Smooth muscle cell (in vitro differentiated cells): ENCODE results near the gene PHACTR1. TPM values are rescaled to one million over a fixed set of nuclear protein-coding genes. Genes with fewer than 3 reads are reported as not detected.

ENCODE experiments used
- DNase-seq: peaks from one replicate; lab custom pipeline; 2025; ENCODE audit not compliant: unreplicated experiment; lab: John Stamatoyannopoulos, UW
- H2AFZ ChIP-seq: fragments of 200-600 bp; sonication (generic); 2 replicates; pipeline ENCODE4 v1.6.0; 2016; ENCODE audit warnings: antibody characterized with exemption, low read depth, mild to moderate bottlenecking
- H3F3A ChIP-seq: fragments of 200-600 bp; sonication (generic); 2 replicates; pipeline ENCODE4 v1.6.0; 2017; ENCODE audit warnings: antibody characterized with exemption, low read depth
- H3K27ac ChIP-seq: fragments of 200-600 bp; sonication (generic); 2 replicates; pipeline ENCODE4 v1.5.1; 2016; ENCODE audit warnings: low read depth, mild to moderate bottlenecking
- H3K27me3 ChIP-seq: fragments of 200-600 bp; sonication (generic); 2 replicates; pipeline ENCODE4 v1.6.1; 2016; ENCODE audit warnings: low read depth, mild to moderate bottlenecking
- H3K36me3 ChIP-seq: fragments of 200-600 bp; sonication (generic); 2 replicates; pipeline ENCODE4 v1.5.1; 2016; ENCODE audit warnings: low read depth
- H3K4me1 ChIP-seq: fragments of 200-600 bp; sonication (generic); 2 replicates; pipeline ENCODE4 v1.5.1; 2016; ENCODE audit warnings: low read depth
- H3K4me2 ChIP-seq: fragments of 200-600 bp; sonication (generic); 2 replicates; pipeline ENCODE4 v1.6.0; 2016; ENCODE audit warnings: mild to moderate bottlenecking
- H3K4me3 ChIP-seq: fragments of 200-600 bp; sonication (generic); 2 replicates; pipeline ENCODE4 v1.5.1; 2016; ENCODE audit warnings: mild to moderate bottlenecking
- H3K79me2 ChIP-seq: fragments of 200-600 bp; sonication (generic); 2 replicates; pipeline ENCODE4 v1.6.0; 2016; ENCODE audit warnings: low read depth, mild to moderate bottlenecking
- H3K9ac ChIP-seq: fragments of 200-600 bp; sonication (generic); 2 replicates; pipeline ENCODE4 v1.6.0; 2016; ENCODE audit warnings: low read depth
- H3K9me3 ChIP-seq: fragments of 200-600 bp; sonication (generic); replicated peaks from 2 replicates; pipeline ENCODE4 v1.5.1; 2016; ENCODE audit warnings: low read depth
- H4K20me1 ChIP-seq: fragments of 200-600 bp; sonication (generic); 2 replicates; pipeline ENCODE4 v1.6.0; 2016; ENCODE audit warnings: low read depth
- CTCF ChIP-seq: fragments of 200-600 bp; sonication (generic); IDR thresholded peaks from 2 replicates; pipeline ENCODE4 v1.5.1; 2017; ENCODE audit warnings: borderline replicate concordance, mild to moderate bottlenecking, antibody characterized with exemption; ENCODE audit not compliant: insufficient read depth, poor library complexity, severe bottlenecking
- WGBS: methylation state at CpG from one replicate; pipeline ENCODE4 v1.1.7; 2016; ENCODE audit warnings: low lambda C conversion rate; 5-methylcytosine and 5-hydroxymethylcytosine counted together
- polyA plus RNA-seq: library from polyadenylated mRNA; unstranded; fragments of >200 nt; fragmentation: Nextera tagmentation; extraction: Ambion mirVana; gene quantifications from 2 replicates; pipeline ENCODE4 v1.2.1, GENCODE V29; 2016
- total RNA-seq: library from RNA; depleted of rRNA; stranded (reverse); fragments of >200 nt; gene quantifications from 2 replicates; pipeline ENCODE4 v1.2.3, GENCODE V29; 2014

PHACTR1 gene
- total and polyA plus RNA-seq, 2 experiments from 2014 or later, result 0.09 to 0.67 TPM

- H3K4me3 ChIP-seq, result no peak overlapping the region
- TF ChIP-seq CTCF, result no peak
- H3K27ac ChIP-seq, result no peak overlapping the region
- no peaks in the 10 kb centered on the region for H3K9me3 ChIP-seq
- peaks cover 7% of the 10 kb centered on the region for H3F3A ChIP-seq
- no peak overlapping the region for H2AFZ ChIP-seq
- no peaks in the 10 kb centered on the region for H3K27me3 ChIP-seq
- H3K79me2 ChIP-seq, result no peaks in the 10 kb centered on the region
- no peak overlapping the region for H3K9ac ChIP-seq
- peaks cover 6% of the 10 kb centered on the region for H3K4me1 ChIP-seq
- 91% methylated on average over 4 of the region's 4 CpGs for WGBS
- no peak for DNase-seq
- H3K36me3 ChIP-seq, result no peaks in the 10 kb centered on the region
- no peaks in the 10 kb centered on the region for H4K20me1 ChIP-seq
- H3K4me2 ChIP-seq, result no peak overlapping the region
Measured at GRCh38 chr6:13222048-13222447, 505.5 kb downstream of the PHACTR1 start.

GRCh38 chr6:13226071-13226470 is 509.5 kb downstream of the PHACTR1 start:
- no peaks in the 10 kb centered on the region for H3K4me1 ChIP-seq
- H3K4me2 ChIP-seq, result no peak overlapping the region
- H3K9me3 ChIP-seq, result no peaks in the 10 kb centered on the region
- no peaks in the 10 kb centered on the region for H4K20me1 ChIP-seq
- 95% methylated on average over 2 of the region's 2 CpGs for WGBS
- H3K4me3 ChIP-seq, result no peak overlapping the region
- no peak overlapping the region for H3K9ac ChIP-seq
- H3K27ac ChIP-seq, result no peak overlapping the region
- no peak for TF ChIP-seq CTCF
- H3K79me2 ChIP-seq, result no peaks in the 10 kb centered on the region
- no peaks in the 10 kb centered on the region for H3K27me3 ChIP-seq
- no peaks in the 10 kb centered on the region for H3F3A ChIP-seq
- DNase-seq, result no peak
- no peaks in the 10 kb centered on the region for H3K36me3 ChIP-seq
- no peak overlapping the region for H2AFZ ChIP-seq

- Histone ChIP-seq H3K27me3 (no peaks in the 10 kb centered on the region), H3K4me3 (no peak overlapping the region), H3K9me3 (no peaks in the 10 kb centered on the region), H3K27ac (no peak overlapping the region), H3F3A (no peaks in the 10 kb centered on the region), H3K4me2 (no peak overlapping the region), H2AFZ (no peak overlapping the region), H3K9ac (no peak overlapping the region), H4K20me1 (no peaks in the 10 kb centered on the region), H3K36me3 (no peaks in the 10 kb centered on the region), H3K79me2 (no peaks in the 10 kb centered on the region), H3K4me1 (no peaks in the 10 kb centered on the region)
- no peak for TF ChIP-seq CTCF
- WGBS, result 83% methylated on average over 9 of the region's 9 CpGs
- no peak for DNase-seq
Measured at GRCh38 chr6:13228264-13229204, 512.0 kb downstream of the PHACTR1 start.
